Neural crest cell (in vitro differentiated cells): ENCODE results near the gene DOCK10. TPM values are rescaled to one million over a fixed set of nuclear protein-coding genes. Genes with fewer than 3 reads are reported as not detected.

Experiments
- DNase-seq: peaks from one replicate; pipeline ENCODE4 v3.0.0; 2021; ENCODE audit warnings: low read depth, mixed read lengths, low spot score
- H3K27ac Mint-ChIP-seq: one replicate; pipeline ENCODE4 v1.8.0; 2021; ENCODE audit warnings: mild to moderate bottlenecking, mixed read lengths; ENCODE audit not compliant: unreplicated experiment
- H3K27me3 Mint-ChIP-seq: 2 replicates; pipeline ENCODE4 v1.8.0; 2021; ENCODE audit warnings: low read depth, mild to moderate bottlenecking, mixed read lengths
- H3K36me3 Mint-ChIP-seq: 2 replicates; pipeline ENCODE4 v1.8.0; 2021; ENCODE audit warnings: low read depth, mild to moderate bottlenecking, mixed read lengths
- H3K4me1 Mint-ChIP-seq: 2 replicates; pipeline ENCODE4 v1.8.0; 2021; ENCODE audit warnings: mixed read lengths
- H3K4me3 Mint-ChIP-seq: one replicate; pipeline ENCODE4 v1.8.0; 2021; ENCODE audit warnings: mild to moderate bottlenecking, mixed read lengths
- H3K9me3 Mint-ChIP-seq: 2 replicates; pipeline ENCODE4 v1.8.0; 2021; ENCODE audit warnings: mixed read lengths
- CTCF ChIP-seq: fragments of 200-600 bp; sonication (generic); conservative IDR thresholded peaks from 2 replicates; pipeline ENCODE4 v1.5.0; 2021; ENCODE audit warnings: antibody characterized with exemption, mild to moderate bottlenecking
- total RNA-seq: library from RNA; stranded (reverse); gene quantifications from 2 replicates; pipeline ENCODE4 v1.2.1, GENCODE V29; 2021

The DOCK10 gene
- total RNA-seq, 1 donor from 2014 or later, result 29.7 TPM

DNA sequence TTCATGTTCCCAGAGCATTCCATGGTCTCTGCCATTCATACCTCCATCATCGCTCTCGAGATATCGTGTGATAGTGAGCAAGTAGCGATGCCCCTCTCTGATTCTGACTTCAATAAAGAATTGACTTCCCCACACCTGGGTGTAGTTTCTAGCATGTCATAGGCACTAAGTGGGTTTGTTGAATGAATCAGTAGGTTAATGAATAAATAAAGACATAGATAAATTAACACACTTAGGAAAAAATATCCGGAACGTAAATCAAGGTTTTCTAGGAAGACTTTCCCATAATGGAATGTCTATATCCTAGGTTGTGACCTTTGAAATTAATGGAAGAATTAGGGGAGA is 159.1 kb downstream of the DOCK10 start:
- Mint-ChIP-seq H3K27ac (no peak overlapping the region), H3K4me1 (no peaks in the 10 kb centered on the region), H3K36me3 (no peaks in the 10 kb centered on the region), H3K4me3 (no peak overlapping the region), H3K27me3 (no peaks in the 10 kb centered on the region), H3K9me3 (no peaks in the 10 kb centered on the region)
- no peak for DNase-seq
- TF ChIP-seq CTCF, result no peak

GRCh38 chr2:224882291-224883171 is 159.7 kb downstream of the DOCK10 start:
- H3K36me3 Mint-ChIP-seq, result no peaks in the 10 kb centered on the region
- no peak for DNase-seq
- H3K4me3 Mint-ChIP-seq, result no peak overlapping the region
- no peaks in the 10 kb centered on the region for H3K4me1 Mint-ChIP-seq
- H3K9me3 Mint-ChIP-seq, result no peaks in the 10 kb centered on the region
- TF ChIP-seq CTCF, result no peak
- peak overlapping the region; percentile 43 for H3K27ac Mint-ChIP-seq
- H3K27me3 Mint-ChIP-seq, result no peaks in the 10 kb centered on the region

- no peaks in the 10 kb centered on the region for H3K27me3 Mint-ChIP-seq
- no peak for TF ChIP-seq CTCF
- H3K27ac Mint-ChIP-seq, result no peak overlapping the region
- DNase-seq, result no peak
- H3K9me3 Mint-ChIP-seq, result no peaks in the 10 kb centered on the region
- H3K4me1 Mint-ChIP-seq, result no peaks in the 10 kb centered on the region
- H3K4me3 Mint-ChIP-seq, result no peak overlapping the region
- H3K36me3 Mint-ChIP-seq, result peaks cover 5% of the 10 kb centered on the region
Observed at GRCh38 chr2:224881846-224882245, 160.4 kb downstream of the DOCK10 start.

- Mint-ChIP-seq H3K27ac (no peak overlapping the region), H3K36me3 (peaks cover 13% of the 10 kb centered on the region), H3K4me3 (no peak overlapping the region), H3K27me3 (no peaks in the 10 kb centered on the region), H3K9me3 (no peaks in the 10 kb centered on the region), H3K4me1 (peaks cover 5% of the 10 kb centered on the region)
- no peak for DNase-seq
- TF ChIP-seq CTCF, result no peak
Observed at GRCh38 chr2:224876522-224876921, 165.7 kb downstream of the DOCK10 start.

DNA sequence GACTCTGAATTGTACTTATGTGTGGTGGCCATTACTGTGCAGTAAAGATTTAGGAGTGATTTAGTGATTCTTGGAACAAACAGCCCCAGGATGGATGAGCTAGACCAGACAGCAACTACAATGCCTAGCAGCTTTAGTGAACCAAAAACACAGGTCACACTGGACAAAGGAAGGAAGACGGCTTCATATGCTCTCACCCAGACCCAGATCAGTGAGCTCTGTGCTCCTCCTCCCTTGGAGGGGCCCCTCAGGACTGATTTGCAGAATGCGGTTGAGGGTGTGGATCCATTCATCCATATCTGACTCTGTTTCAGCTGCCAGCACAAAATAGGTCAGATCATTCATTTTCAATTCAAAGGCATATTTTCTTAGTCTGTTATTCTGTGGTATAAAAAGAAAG is 166.4 kb downstream of the DOCK10 start:
- Mint-ChIP-seq H3K4me3 (no peak overlapping the region), H3K9me3 (no peaks in the 10 kb centered on the region), H3K36me3 (peaks cover 19% of the 10 kb centered on the region), H3K27me3 (no peaks in the 10 kb centered on the region), H3K27ac (no peak overlapping the region), H3K4me1 (peaks cover 5% of the 10 kb centered on the region)
- TF ChIP-seq CTCF, result no peak
- DNase-seq, result no peak
